Measurements from ENCODE around the gene RBM14. TPM values are rescaled to one million over a fixed set of nuclear protein-coding genes. Genes with fewer than 3 reads are reported as not detected.

RBM14 gene
- total RNA-seq, 1 donor, result 76.4 TPM

DNA sequence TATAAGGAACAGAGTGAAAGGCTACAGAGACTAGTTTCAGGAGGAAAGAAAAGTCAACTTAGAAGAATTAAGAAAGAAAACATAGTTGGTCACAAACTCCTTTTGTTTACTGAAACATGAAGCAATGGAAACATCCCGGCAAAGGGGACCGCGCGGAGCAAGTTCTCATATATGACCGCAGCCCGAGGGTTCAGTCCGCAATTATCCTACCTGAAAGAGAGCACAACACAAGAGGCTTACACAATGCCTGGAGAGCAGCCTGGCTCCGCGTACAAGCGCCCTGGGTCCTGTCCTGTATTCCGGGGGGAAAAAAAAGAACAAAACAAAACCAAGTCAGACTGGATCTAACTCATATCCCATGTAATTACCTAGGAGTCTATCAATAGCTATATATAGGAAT lies 48.9 kb downstream of the RBM14 start:
- Histone ChIP-seq H3K4me1 (ENCODE audit: insufficient read depth, low read length) (peaks cover 4% of the 10 kb centered on the region), H3K9me3 (ENCODE audit: low read depth, low read length) (no peaks in the 10 kb centered on the region), H3K27me3 (ENCODE audit: insufficient read depth, low read length) (no peaks in the 10 kb centered on the region), H3K4me3 (ENCODE audit: low read length) (no peak overlapping the region)

DNA sequence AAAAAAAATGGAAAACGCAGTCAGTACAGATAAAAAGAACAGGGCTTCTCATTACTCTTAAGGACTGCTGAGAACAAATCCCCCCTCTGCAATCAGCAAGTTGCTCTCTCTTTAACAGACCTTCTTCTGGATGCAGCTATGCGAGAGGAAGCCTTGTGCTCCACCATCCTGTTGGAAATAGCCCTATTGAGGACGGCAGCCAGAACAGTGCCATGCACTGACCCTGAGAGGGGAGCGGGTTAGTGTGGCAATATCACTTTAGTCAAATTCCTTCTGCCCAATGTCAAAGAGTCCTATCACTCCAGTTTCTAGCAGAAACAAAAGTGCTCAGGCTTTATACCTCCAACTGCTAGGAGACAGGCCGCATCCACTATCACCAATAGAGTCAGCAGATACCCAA lies 54.4 kb downstream of the RBM14 start:
- Histone ChIP-seq H3K9me3 (ENCODE audit: low read depth, low read length) (no peaks in the 10 kb centered on the region), H3K4me1 (ENCODE audit: insufficient read depth, low read length) (peaks cover 21% of the 10 kb centered on the region), H3K27me3 (ENCODE audit: insufficient read depth, low read length) (no peaks in the 10 kb centered on the region), H3K4me3 (ENCODE audit: low read length) (no peak overlapping the region)

DNA sequence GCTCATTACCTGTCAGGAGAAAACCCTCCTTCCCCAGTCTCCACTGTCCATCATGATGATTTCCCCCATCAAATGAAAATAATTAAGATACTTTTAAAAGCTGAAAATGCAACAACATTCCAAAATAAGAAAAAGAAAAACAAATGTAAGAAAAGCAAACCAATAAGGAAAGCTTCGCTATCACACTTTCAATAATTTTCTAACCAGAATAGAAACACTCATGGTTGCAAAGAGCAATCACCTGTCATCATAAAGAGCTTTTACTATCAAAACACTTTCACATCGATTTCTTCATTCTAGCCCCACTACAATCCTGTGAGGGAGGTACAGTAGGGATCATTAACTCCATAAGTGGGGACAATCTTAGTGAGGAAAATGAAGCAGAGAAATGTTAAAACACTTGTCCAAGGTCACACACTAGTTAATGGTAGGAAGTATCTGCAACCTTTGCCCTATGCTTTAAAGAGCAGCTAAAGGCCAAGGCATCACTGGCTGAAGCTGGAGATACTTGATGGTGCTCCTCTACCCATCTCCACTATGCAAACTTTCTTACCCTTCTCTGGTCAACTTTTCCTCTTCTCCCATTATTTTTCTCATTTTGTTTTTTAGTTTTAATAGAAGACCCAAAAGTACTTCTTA lies 58.7 kb downstream of the RBM14 start:
- no peak overlapping the region for H3K4me3 ChIP-seq (ENCODE audit: low read length)
- no peaks in the 10 kb centered on the region for H3K27me3 ChIP-seq (ENCODE audit: insufficient read depth, low read length)
- peaks cover 39% of the 10 kb centered on the region for H3K4me1 ChIP-seq (ENCODE audit: insufficient read depth, low read length)
- no peaks in the 10 kb centered on the region for H3K9me3 ChIP-seq (ENCODE audit: low read depth, low read length)

DNA sequence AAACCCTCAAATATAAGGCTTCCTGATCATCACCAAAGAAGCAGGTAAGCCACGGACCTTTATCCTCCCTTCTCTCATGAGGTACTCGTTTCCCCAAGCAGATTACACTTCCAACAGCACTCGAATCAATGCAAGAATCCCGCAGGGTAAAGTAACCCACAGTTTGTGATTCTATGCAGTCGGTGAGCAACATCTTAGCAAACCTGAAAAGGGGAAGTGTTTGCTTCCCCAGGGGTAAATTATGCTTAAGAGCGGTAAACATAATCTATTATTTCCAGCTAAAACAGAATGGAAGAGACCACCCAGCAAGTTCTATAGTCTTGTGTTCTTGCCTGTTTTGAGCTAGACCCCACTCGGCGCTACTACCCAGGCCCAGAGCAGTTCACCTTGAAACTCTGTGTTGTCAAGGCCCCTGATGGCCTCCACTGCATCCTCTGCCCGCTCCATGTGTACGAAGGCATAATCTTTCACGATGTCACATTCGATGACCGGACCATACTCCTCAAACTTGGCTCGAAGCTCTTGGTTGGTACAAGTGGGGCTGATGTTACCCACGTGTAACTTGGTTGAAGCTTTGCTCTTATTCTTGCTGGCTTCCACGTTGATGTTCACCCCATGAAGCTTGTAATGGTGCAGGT lies 60.0 kb downstream of the RBM14 start:
- Histone ChIP-seq H3K9me3 (ENCODE audit: low read depth, low read length) (no peaks in the 10 kb centered on the region), H3K4me3 (ENCODE audit: low read length) (no peak overlapping the region), H3K4me1 (ENCODE audit: insufficient read depth, low read length) (peaks cover 35% of the 10 kb centered on the region)

More for the DNA sequence above, 60.0 kb downstream of the RBM14 start:
- no peaks in the 10 kb centered on the region for H3K27me3 ChIP-seq (ENCODE audit: insufficient read depth, low read length)

Other genes with a start within 250 kb of the RBM14 start
- 1.2 TPM for gene SLC29A2, start 244.9 kb upstream of the RBM14 start, total RNA-seq
- not detected for gene NPAS4, start 195.6 kb upstream of the RBM14 start, total RNA-seq
- gene MRPL11, start 177.8 kb upstream of the RBM14 start, total RNA-seq, result 22.6 TPM
- 9.8 TPM for gene PELI3, start 149.7 kb upstream of the RBM14 start, total RNA-seq
- 15.2 TPM for gene DPP3, start 136.2 kb upstream of the RBM14 start, total RNA-seq
- 12.6 TPM for gene BBS1, start 106.0 kb upstream of the RBM14 start, total RNA-seq
- 10.0 TPM for gene ZDHHC24, start 70.6 kb upstream of the RBM14 start, total RNA-seq
- not detected for gene ACTN3, start 69.7 kb upstream of the RBM14 start, total RNA-seq
- 14.5 TPM for gene CTSF, start 48.0 kb upstream of the RBM14 start, total RNA-seq
- 0.21 TPM for gene CCDC87, start 23.6 kb upstream of the RBM14 start, total RNA-seq
- 10.7 TPM for gene CCS, start 23.4 kb upstream of the RBM14 start, total RNA-seq
- 112 TPM for gene RBM4, start 22.1 kb downstream of the RBM14 start, total RNA-seq
- 3.4 TPM for gene RBM4B, start 61.3 kb downstream of the RBM14 start, total RNA-seq
- gene SPTBN2, start 112.6 kb downstream of the RBM14 start, total RNA-seq, result 0.10 TPM
- gene RCE1, start 226.8 kb downstream of the RBM14 start, total RNA-seq, result 20.9 TPM
- 2.1 TPM for gene LRFN4, start 240.4 kb downstream of the RBM14 start, total RNA-seq

Data from mononuclear cell (primary cell).